IMR-90 (cell line): ENCODE data around the gene TM4SF18. TPM values are rescaled to one million over a fixed set of nuclear protein-coding genes. Genes with fewer than 3 reads are reported as not detected.

Source experiments
- ATAC-seq: fragments of 200-7000 bp; cut with Tn5 transposase; 2 replicates; pipeline ENCODE4 v1.9.1; 2020; ENCODE audit warnings: low read depth, mild to moderate bottlenecking, moderate library complexity
- BruUV-seq: library from RNA; stranded (reverse); fragments of 400-500 nt; replicated peaks from 2 replicates; lab custom pipeline; 2021; lab: Mats Ljungman, UMichigan
- CTCF ChIA-PET: fragments of 300-600 bp; formaldehyde crosslinking; extraction: SDS; loops from one replicate; lab custom pipeline; 2021; ENCODE audit warnings: antibody characterized with exemption; lab: Yijun Ruan, JAX
- POLR2A ChIA-PET: fragments of 300-600 bp; sonication (Branson Sonifier 250); formaldehyde crosslinking; loops from one replicate; lab custom pipeline; 2022; ENCODE audit warnings: antibody characterized with exemption; ENCODE audit not compliant: unreplicated experiment; lab: Charles Lee
- DNase-seq: peaks from one replicate; pipeline ENCODE4 v3.0.0; 2013
- H2AFZ ChIP-seq: replicated peaks from 2 replicates; pipeline ENCODE3; 2013; ENCODE audit warnings: low read length, mild to moderate bottlenecking; ENCODE audit not compliant: poor library complexity
- H2AK5ac ChIP-seq: 2 replicates; pipeline ENCODE4 v1.6.1; 2013; ENCODE audit warnings: low read depth, low read length, inconsistent platforms
- H2AK9ac ChIP-seq: replicated peaks from 2 replicates; pipeline ENCODE3; 2013; ENCODE audit warnings: mild to moderate bottlenecking, low read depth, low read length, moderate library complexity; ENCODE audit not compliant: poor library complexity
- H2BK120ac ChIP-seq: 2 replicates; pipeline ENCODE4 v1.6.1; 2013; ENCODE audit warnings: low read depth, low read length, inconsistent platforms
- H2BK15ac ChIP-seq: 3 replicates; pipeline ENCODE4 v1.6.1; 2013; ENCODE audit warnings: low read depth, low read length, inconsistent platforms
- H2BK20ac ChIP-seq: 2 replicates; pipeline ENCODE4 v1.6.1; 2013; ENCODE audit warnings: low read depth, mild to moderate bottlenecking, inconsistent platforms, low read length, moderate library complexity
- H2BK5ac ChIP-seq: 2 replicates; pipeline ENCODE4 v1.6.1; 2013; ENCODE audit warnings: mild to moderate bottlenecking, low read depth, low read length, inconsistent platforms; ENCODE audit not compliant: poor library complexity, severe bottlenecking
- H3K14ac ChIP-seq: replicated peaks from 2 replicates; pipeline ENCODE4 v1.6.1; 2013; ENCODE audit warnings: low read depth, low read length, inconsistent platforms
- H3K18ac ChIP-seq: 2 replicates; pipeline ENCODE4 v1.6.1; 2013; ENCODE audit warnings: low read depth, low read length, control low read depth
- H3K23ac ChIP-seq: 2 replicates; pipeline ENCODE4 v1.6.1; 2013; ENCODE audit warnings: low read depth, low read length, inconsistent platforms
- H3K27ac ChIP-seq: 2 replicates; pipeline ENCODE4 v1.5.1; 2013; ENCODE audit warnings: mild to moderate bottlenecking, control low read depth, low read length; ENCODE audit not compliant: insufficient read depth
- H3K27me3 ChIP-seq: 2 replicates; pipeline ENCODE4 v1.6.1; 2013; ENCODE audit warnings: low read length; ENCODE audit not compliant: control insufficient read depth, insufficient read depth
- H3K36me3 ChIP-seq: 2 replicates; pipeline ENCODE4 v1.6.1; 2013; ENCODE audit warnings: low read length, mixed read lengths; ENCODE audit not compliant: control insufficient read depth, insufficient read depth
- H3K4ac ChIP-seq: 2 replicates; pipeline ENCODE4 v1.6.1; 2013; ENCODE audit warnings: low read depth, low read length, inconsistent platforms
- H3K4me1 ChIP-seq: 2 replicates; pipeline ENCODE4 v1.6.1; 2013; ENCODE audit warnings: low read length, mixed read lengths; ENCODE audit not compliant: control insufficient read depth, insufficient read depth
- H3K4me2 ChIP-seq: 2 replicates; pipeline ENCODE4 v1.6.1; 2013; ENCODE audit warnings: low read depth, mild to moderate bottlenecking, control low read depth, low read length, moderate library complexity
- H3K4me3 ChIP-seq: 2 replicates; pipeline ENCODE4 v1.5.1; 2013; ENCODE audit warnings: low read depth, mild to moderate bottlenecking, control low read depth, low read length, moderate library complexity; ENCODE audit not compliant: insufficient read depth
- H3K56ac ChIP-seq: 2 replicates; pipeline ENCODE4 v1.6.1; 2013; ENCODE audit warnings: low read length, inconsistent platforms; ENCODE audit not compliant: insufficient read depth; ENCODE audit errors: extremely low read depth
- H3K79me1 ChIP-seq, 2 experiments: 2 replicates each; pipeline ENCODE4 v1.6.1; 2013; ENCODE audit warnings: low read length in 2 of 2, inconsistent platforms in 1 of 2, low read depth in 1 of 2
- H3K9ac ChIP-seq: 2 replicates; pipeline ENCODE4 v1.6.1; 2013; ENCODE audit warnings: low read depth, low read length, control low read depth
- H3K9me1 ChIP-seq: 2 replicates; pipeline ENCODE4 v1.6.1; 2013; ENCODE audit warnings: low read length, inconsistent platforms; ENCODE audit not compliant: insufficient read depth
- H3K9me3 ChIP-seq: 2 replicates; pipeline ENCODE4 v1.6.1; 2013; ENCODE audit warnings: low read length; ENCODE audit not compliant: control insufficient read depth, insufficient read depth
- H4K20me1 ChIP-seq: 2 replicates; pipeline ENCODE4 v1.6.1; 2013; ENCODE audit warnings: low read length, inconsistent platforms; ENCODE audit not compliant: insufficient read depth
- H4K5ac ChIP-seq: 2 replicates; pipeline ENCODE4 v1.6.1; 2013; ENCODE audit warnings: mild to moderate bottlenecking, low read depth, low read length, control low read depth
- H4K8ac ChIP-seq, 2 experiments: 2 replicates each; pipeline ENCODE4 v1.6.1; 2013; ENCODE audit warnings: low read depth in 2 of 2, low read length in 2 of 2, control low read depth in 1 of 2, inconsistent platforms in 1 of 2
- H4K91ac ChIP-seq: 2 replicates; pipeline ENCODE4 v1.6.1; 2013; ENCODE audit warnings: low read depth, low read length, inconsistent platforms; ENCODE audit not compliant: insufficient read depth
- BHLHE40 ChIP-seq: fragments of 150-350 bp; IDR thresholded peaks from 2 replicates; pipeline ENCODE4 v1.6.1; 2016; ENCODE audit warnings: mild to moderate bottlenecking, low read depth, low read length
- ELK1 ChIP-seq: fragments of 150-350 bp; IDR thresholded peaks from 2 replicates; pipeline ENCODE4 v1.6.1; 2016; ENCODE audit warnings: low read depth, mild to moderate bottlenecking, low read length, moderate library complexity, borderline replicate concordance
- NFE2L2 ChIP-seq: fragments of 150-350 bp; IDR thresholded peaks from 2 replicates; pipeline ENCODE4 v1.6.1; 2016; ENCODE audit warnings: low read depth, mild to moderate bottlenecking, low read length
- RCOR1 ChIP-seq: IDR thresholded peaks from 2 replicates; pipeline ENCODE4 v1.6.1; 2012; ENCODE audit warnings: mild to moderate bottlenecking, low read length, improper control_type of control experiment; ENCODE audit not compliant: insufficient replicate concordance
- WGBS, 2 experiments: methylation state at CpG; one replicate each; pipeline versions ENCODE4 v1.1.5 to v1.1.7; 2013; ENCODE audit warnings: missing lambda C conversion rate in 2 of 2; ENCODE audit not compliant: insufficient read length in 1 of 2; ENCODE audit errors: extremely low coverage in 2 of 2; 5-methylcytosine and 5-hydroxymethylcytosine counted together
- dilution Hi-C: fragments of 300-500 bp; cut with HindIII; formaldehyde crosslinking; loops from one replicate; pipeline ENCODE4 v1.14.3; 2018; ENCODE audit warnings: low sequenced_read_pairs; ENCODE audit not compliant: unreplicated experiment
- in situ Hi-C: fragments of 300-500 bp; cut with MboI; formaldehyde crosslinking; loops from 3 replicates; pipeline ENCODE4 v1.14.3; 2019; ENCODE audit warnings: low sequenced_read_pairs, inconsistent platforms, mixed read lengths
- intact Hi-C: fragments of 100-400 bp; cut with micrococcal nuclease; formaldehyde crosslinking; loops from 2 replicates; pipeline ENCODE4 v1.10.0; 2022
- polyA plus RNA-seq, 3 experiments: library from polyadenylated mRNA; depleted of rRNA; stranded (reverse); fragments of >200 nt; gene quantifications; 2 replicates each; pipeline ENCODE4 v1.2.3, GENCODE V29; 2012; ENCODE audit warnings: low replicate concordance in 1 of 3
- total RNA-seq: library from RNA; depleted of rRNA; stranded (reverse); fragments of >200 nt; gene quantifications from 2 replicates; pipeline ENCODE4 v1.2.3, GENCODE V29; 2012
- TF ChIP-seq, protein P1 (sequence below): fragments of 150-350 bp; IDR thresholded peaks from 2 replicates; pipeline ENCODE4 v1.6.1; 2017; ENCODE audit warnings: mild to moderate bottlenecking, antibody characterized with exemption, low read length, low read depth
- TF ChIP-seq, protein P2 (sequence below): conservative IDR thresholded peaks from 2 replicates; pipeline ENCODE4 v1.5.1; 2012; ENCODE audit warnings: mild to moderate bottlenecking, low read depth, low read length, improper control_type of control experiment

The TM4SF18 gene
- total and polyA plus RNA-seq, 2 of the 4 experiments (the other 2 are of a cell fraction), result under 0.01 TPM; not detected in 1

GRCh38 chr3:149269687-149270086, 63.7 kb downstream of the TM4SF18 start:
- POLR2A ChIA-PET, result no interaction called here
- no peak for DNase-seq
- H3K9me1 ChIP-seq, result no peaks in the 10 kb centered on the region
- H3K18ac ChIP-seq, result no peak overlapping the region
- H2AFZ ChIP-seq, result no peak overlapping the region
- no peak overlapping the region for H3K23ac ChIP-seq
- H2BK120ac ChIP-seq, result no peak overlapping the region; the same call in 1 of the 2 replicates
- H2BK5ac ChIP-seq, result no peak overlapping the region
- dilution Hi-C loops, result no loop called here
- H3K9me3 ChIP-seq, result no peaks in the 10 kb centered on the region
- CTCF ChIA-PET, result no interaction called here
- no peaks in the 10 kb centered on the region for H3K4me1 ChIP-seq
- no peak overlapping the region for H3K4ac ChIP-seq
- H3K79me1 ChIP-seq, result no peaks in the 10 kb centered on the region
- no peak overlapping the region for H3K14ac ChIP-seq
- H3K27me3 ChIP-seq, result no peaks in the 10 kb centered on the region
- no peak overlapping the region for H3K4me3 ChIP-seq
- H4K91ac ChIP-seq, result no peak overlapping the region; the same call in 1 of the 2 replicates
- H3K9ac ChIP-seq, result no peak overlapping the region
- no CpG with 5 or more reads among the region's 7 CpGs for WGBS, 2 experiments
- BruUV-seq, result no TSS peak
- no peak overlapping the region for H4K5ac ChIP-seq
- no peak for ATAC-seq
- H2AK9ac ChIP-seq, result no peak overlapping the region
- no peak overlapping the region for H3K4me2 ChIP-seq
- H3K36me3 ChIP-seq, result no peaks in the 10 kb centered on the region
- intact Hi-C loops, result no loop called here
- peak overlapping the region; percentile 20; the same call in 1 of the 3 replicates for H2BK15ac ChIP-seq
- TF ChIP-seq BHLHE40 (no peak), ELK1 (no peak), NFE2L2 (no peak), RCOR1 (no peak)
- TF ChIP-seq, protein P1, sequence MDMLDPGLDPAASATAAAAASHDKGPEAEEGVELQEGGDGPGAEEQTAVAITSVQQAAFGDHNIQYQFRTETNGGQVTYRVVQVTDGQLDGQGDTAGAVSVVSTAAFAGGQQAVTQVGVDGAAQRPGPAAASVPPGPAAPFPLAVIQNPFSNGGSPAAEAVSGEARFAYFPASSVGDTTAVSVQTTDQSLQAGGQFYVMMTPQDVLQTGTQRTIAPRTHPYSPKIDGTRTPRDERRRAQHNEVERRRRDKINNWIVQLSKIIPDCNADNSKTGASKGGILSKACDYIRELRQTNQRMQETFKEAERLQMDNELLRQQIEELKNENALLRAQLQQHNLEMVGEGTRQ, result no peak
- TF ChIP-seq, protein P2, sequence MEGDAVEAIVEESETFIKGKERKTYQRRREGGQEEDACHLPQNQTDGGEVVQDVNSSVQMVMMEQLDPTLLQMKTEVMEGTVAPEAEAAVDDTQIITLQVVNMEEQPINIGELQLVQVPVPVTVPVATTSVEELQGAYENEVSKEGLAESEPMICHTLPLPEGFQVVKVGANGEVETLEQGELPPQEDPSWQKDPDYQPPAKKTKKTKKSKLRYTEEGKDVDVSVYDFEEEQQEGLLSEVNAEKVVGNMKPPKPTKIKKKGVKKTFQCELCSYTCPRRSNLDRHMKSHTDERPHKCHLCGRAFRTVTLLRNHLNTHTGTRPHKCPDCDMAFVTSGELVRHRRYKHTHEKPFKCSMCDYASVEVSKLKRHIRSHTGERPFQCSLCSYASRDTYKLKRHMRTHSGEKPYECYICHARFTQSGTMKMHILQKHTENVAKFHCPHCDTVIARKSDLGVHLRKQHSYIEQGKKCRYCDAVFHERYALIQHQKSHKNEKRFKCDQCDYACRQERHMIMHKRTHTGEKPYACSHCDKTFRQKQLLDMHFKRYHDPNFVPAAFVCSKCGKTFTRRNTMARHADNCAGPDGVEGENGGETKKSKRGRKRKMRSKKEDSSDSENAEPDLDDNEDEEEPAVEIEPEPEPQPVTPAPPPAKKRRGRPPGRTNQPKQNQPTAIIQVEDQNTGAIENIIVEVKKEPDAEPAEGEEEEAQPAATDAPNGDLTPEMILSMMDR, result no peak
- in situ Hi-C loops, result loop anchor here (5.0 kb wide), 2 partner anchors 152 to 312 kb away; no protein-coding TSS in a partner anchor
- H2AK5ac ChIP-seq, result peak overlapping the region; percentile 78; the same call in 1 of the 2 replicates
- H4K8ac ChIP-seq, result no peak overlapping the region
- no peak overlapping the region for H3K56ac ChIP-seq
- no peak overlapping the region for H3K27ac ChIP-seq
- H4K20me1 ChIP-seq, result no peaks in the 10 kb centered on the region
- no peak overlapping the region for H2BK20ac ChIP-seq
